A549 (cell line): Measurements from ENCODE around the gene RNF214. TPM values are rescaled to one million over a fixed set of nuclear protein-coding genes. Genes with fewer than 3 reads are reported as not detected.

Source experiments
- ATAC-seq, 2 experiments: fragments of 200-7000 bp in 1 of 2; fragments of >200 bp in 1 of 2; cut with Nextera tagmentation in 1 of 2; cut with Tn5 transposase in 1 of 2; 3 replicates each; pipeline versions ENCODE4 v1.8.0 to v1.9.1; 2018 to 2020; ENCODE audit warnings: mild to moderate bottlenecking in 1 of 2, moderate library complexity in 1 of 2
- CTCF ChIA-PET: fragments of 300-600 bp; sonication (Branson Sonifier 250); formaldehyde crosslinking; extraction: SDS; loops from one replicate; lab custom pipeline; 2021; ENCODE audit warnings: antibody characterized with exemption, inconsistent platforms; lab: Yijun Ruan, JAX
- POLR2A ChIA-PET: fragments of 350-600 bp; formaldehyde crosslinking; extraction: SDS; loops from one replicate; lab custom pipeline; 2021; ENCODE audit warnings: antibody characterized with exemption, inconsistent platforms; lab: Yijun Ruan, JAX
- DNase-seq, 2 experiments: peaks; one replicate each; pipeline versions ENCODE4 v3.0.0 to v3.0.0-alpha.2; 2011 to 2016; ENCODE audit warnings: low read depth in 1 of 2, low spot score in 1 of 2
- FAIRE-seq: peaks from 2 replicates; lab custom pipeline; 2011; peaks lifted over from hg19 to GRCh38; lab: Jason Lieb, UNC
- H3K27ac ChIP-seq, 2 experiments: fragments of >200 bp; sonication (Bioruptor Twin); formaldehyde crosslinking; 3 replicates each; pipeline ENCODE4 v1.5.1; 2016 to 2017
- H3K4me1 ChIP-seq: fragments of >200 bp; sonication (Bioruptor Twin); formaldehyde crosslinking; 3 replicates; pipeline ENCODE4 v1.6.1; 2016
- H3K4me2 ChIP-seq: fragments of >200 bp; sonication (Bioruptor Twin); formaldehyde crosslinking; 3 replicates; pipeline ENCODE4 v1.6.1; 2016
- H3K4me3 ChIP-seq: fragments of >200 bp; sonication (Bioruptor Twin); formaldehyde crosslinking; 3 replicates; pipeline ENCODE4 v1.5.1; 2016
- H3K9me3 ChIP-seq: fragments of >200 bp; sonication (Bioruptor Twin); formaldehyde crosslinking; 3 replicates; pipeline ENCODE4 v1.6.1; 2016
- CBX8 ChIP-seq: fragments of 200-600 bp; sonication (generic); IDR thresholded peaks from 2 replicates; pipeline ENCODE4 v1.6.1; 2016
- CEBPB ChIP-seq, 2 experiments: fragments of >200 bp in 1 of 2; sonication (Bioruptor Twin) in 1 of 2; formaldehyde crosslinking in 1 of 2; IDR thresholded peaks; 2 replicates each; pipeline ENCODE4 v1.6.1; 2012 to 2016
- EHF ChIP-seq: fragments of 250-450 bp; sonication (Bioruptor Pico); IDR thresholded peaks from 2 replicates; pipeline ENCODE4 v1.5.0; 2020; ENCODE audit warnings: mild to moderate bottlenecking
- EHMT2 ChIP-seq: fragments of 200-600 bp; sonication (generic); IDR thresholded peaks from 2 replicates; pipeline ENCODE4 v1.6.1; 2016; ENCODE audit warnings: antibody characterized with exemption, low read depth, mild to moderate bottlenecking, moderate library complexity
- ESRRA ChIP-seq: fragments of 150-350 bp; IDR thresholded peaks from 2 replicates; pipeline ENCODE4 v1.6.1; 2014; ENCODE audit warnings: mild to moderate bottlenecking, low read length, borderline replicate concordance
- FOSB ChIP-seq: fragments of 250-450 bp; sonication (Bioruptor Pico); IDR thresholded peaks from 2 replicates; pipeline ENCODE4 v1.5.0; 2020; ENCODE audit warnings: mild to moderate bottlenecking, moderate library complexity
- FOSL2 ChIP-seq, 2 experiments: fragments of 450-650 bp in 1 of 2; fragments of >200 bp in 1 of 2; sonication (Bioruptor Twin) in 1 of 2; formaldehyde crosslinking; IDR thresholded peaks; 2 replicates each; pipeline versions ENCODE4 v1.5.0 to v1.6.1; 2016 to 2020; ENCODE audit warnings: mild to moderate bottlenecking in 1 of 2, moderate library complexity in 1 of 2
- FOXS1 ChIP-seq: fragments of 250-450 bp; sonication (Bioruptor Pico); IDR thresholded peaks from 2 replicates; pipeline ENCODE4 v1.5.0; 2020; ENCODE audit warnings: mild to moderate bottlenecking, moderate library complexity
- GATA3 ChIP-seq: IDR thresholded peaks from 2 replicates; pipeline ENCODE4 v1.6.1; 2012; ENCODE audit warnings: borderline replicate concordance
- HOXA7 ChIP-seq: fragments of 250-450 bp; sonication (Bioruptor Pico); IDR thresholded peaks from 2 replicates; pipeline ENCODE4 v1.5.0; 2020; ENCODE audit warnings: mild to moderate bottlenecking, moderate library complexity
- JUN ChIP-seq, 2 experiments: fragments of >200 bp; sonication (Bioruptor Twin); formaldehyde crosslinking; IDR thresholded peaks; 2 replicates in 1 of 2; 3 replicates in 1 of 2; pipeline ENCODE4 v1.6.1; 2016 to 2017
- JUNB ChIP-seq: fragments of >200 bp; sonication (Bioruptor Twin); formaldehyde crosslinking; IDR thresholded peaks from 2 replicates; pipeline ENCODE4 v1.6.1; 2016
- KDM5A ChIP-seq: fragments of 200-600 bp; sonication (generic); IDR thresholded peaks from 2 replicates; pipeline ENCODE4 v1.6.1; 2016; ENCODE audit warnings: antibody characterized with exemption, mild to moderate bottlenecking
- MAZ ChIP-seq: fragments of 150-350 bp; IDR thresholded peaks from 2 replicates; pipeline ENCODE4 v1.6.1; 2014; ENCODE audit warnings: antibody characterized with exemption, low read depth, low read length, borderline replicate concordance
- NFE2L2 ChIP-seq: fragments of 150-350 bp; conservative IDR thresholded peaks from 2 replicates; pipeline ENCODE4 v1.6.1; 2014; ENCODE audit warnings: low read length
- NPAS2 ChIP-seq: fragments of 250-450 bp; sonication (Bioruptor Pico); IDR thresholded peaks from 2 replicates; pipeline ENCODE4 v1.8.0; 2022; ENCODE audit warnings: mild to moderate bottlenecking, moderate library complexity, borderline replicate concordance
- POLR2A ChIP-seq: IDR thresholded peaks from 2 replicates; pipeline ENCODE4 v1.6.1; 2012; ENCODE audit warnings: mild to moderate bottlenecking, low read length
- POLR2AphosphoS2 ChIP-seq: conservative IDR thresholded peaks from 2 replicates; pipeline ENCODE4 v1.6.1; 2012; ENCODE audit warnings: low read length, improper control_type of control experiment, inconsistent platforms
- RARB ChIP-seq: fragments of 250-450 bp; sonication (Bioruptor Pico); IDR thresholded peaks from 2 replicates; pipeline ENCODE4 v1.8.0; 2021; ENCODE audit warnings: mild to moderate bottlenecking, moderate library complexity
- RCOR1 ChIP-seq: fragments of 150-350 bp; IDR thresholded peaks from 2 replicates; pipeline ENCODE4 v1.6.1; 2014; ENCODE audit warnings: antibody characterized with exemption, low read length, low read depth
- RNF2 ChIP-seq: fragments of 200-600 bp; sonication (generic); IDR thresholded peaks from 2 replicates; pipeline ENCODE4 v1.6.1; 2016; ENCODE audit warnings: low read depth, mild to moderate bottlenecking, antibody characterized with exemption, moderate library complexity, borderline replicate concordance
- SMC3 ChIP-seq: fragments of >200 bp; sonication (Bioruptor Twin); formaldehyde crosslinking; IDR thresholded peaks from 3 replicates; pipeline ENCODE4 v1.6.1; 2018; ENCODE audit warnings: inconsistent platforms
- SREBF2 ChIP-seq: fragments of 450-650 bp; IDR thresholded peaks from 2 replicates; pipeline ENCODE4 v1.6.1; 2014; ENCODE audit warnings: mild to moderate bottlenecking, moderate library complexity
- TFCP2L1 ChIP-seq: fragments of 250-450 bp; sonication (Bioruptor Pico); IDR thresholded peaks from 2 replicates; pipeline ENCODE4 v1.5.0; 2021; ENCODE audit warnings: mild to moderate bottlenecking
- TP53 ChIP-seq: fragments of 250-450 bp; sonication (Bioruptor Pico); IDR thresholded peaks from 2 replicates; pipeline ENCODE4 v1.5.0; 2021; ENCODE audit warnings: mild to moderate bottlenecking, moderate library complexity
- ZFP36 ChIP-seq: fragments of 450-650 bp; IDR thresholded peaks from 2 replicates; pipeline ENCODE4 v1.6.1; 2014; ENCODE audit warnings: borderline replicate concordance; ENCODE audit not compliant: partially characterized antibody
- WGBS: methylation state at CpG from one replicate; pipeline ENCODE4 v1.1.6; 2017; ENCODE audit errors: missing lambda C conversion rate; 5-methylcytosine and 5-hydroxymethylcytosine counted together
- polyA plus RNA-seq, 4 experiments: library from polyadenylated mRNA; depleted of rRNA in 3 of 4; stranded (reverse); fragments of >200 nt; fragmentation: RNase III in 1 of 4; extraction: RNeasy Plus Mini Kit Qiagen cat#74134 plus additional on column Dnase treatment in 1 of 4; gene quantifications; 2 replicates in 3 of 4; 3 replicates in 1 of 4; pipeline ENCODE4 v1.2.3, GENCODE V29; 2011 to 2017
- TF ChIP-seq, protein P1 (sequence below): IDR thresholded peaks from 2 replicates; pipeline ENCODE4 v1.6.1; 2012; ENCODE audit warnings: low read depth, borderline replicate concordance
- TF ChIP-seq, protein P2 (sequence below): fragments of >200 bp; sonication (Bioruptor Twin); formaldehyde crosslinking; IDR thresholded peaks from 3 replicates; pipeline ENCODE4 v1.6.1; 2016
- TF ChIP-seq, protein P3 (sequence below): fragments of 450-650 bp; IDR thresholded peaks from 2 replicates; pipeline ENCODE4 v1.6.1; 2014; ENCODE audit warnings: antibody characterized with exemption
- TF ChIP-seq, protein P4 (sequence below): IDR thresholded peaks from 2 replicates; pipeline ENCODE4 v1.6.1; 2012

RNF214 gene
- polyA plus RNA-seq, 2 of the 4 experiments (the other 2 are of a cell fraction): 11.0 to 15.9 TPM

DNA sequence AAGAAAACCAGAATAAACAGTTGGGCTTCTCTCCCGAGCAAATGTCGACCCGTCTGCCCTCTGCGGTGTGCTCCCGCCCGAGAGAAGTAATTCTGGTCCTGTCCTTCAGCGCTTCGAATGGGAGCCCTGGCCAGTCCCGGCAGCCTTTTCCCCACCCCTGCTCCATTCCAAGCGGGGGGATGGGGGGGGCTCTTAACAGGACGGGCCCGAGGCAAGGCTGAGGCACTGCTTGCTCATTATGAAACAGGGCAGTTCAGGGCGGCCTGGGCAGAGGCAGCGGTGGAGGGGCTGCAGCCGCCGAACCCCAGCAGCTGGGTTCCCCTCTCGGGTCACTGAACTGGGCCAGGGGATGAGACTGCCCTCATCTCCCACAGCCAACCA is 67.8 kb downstream of the RNF214 start:
- Histone ChIP-seq H3K4me3 (no peak overlapping the region), H3K9me3 (no peaks in the 10 kb centered on the region), H3K4me2 (no peak overlapping the region), H3K27ac (no peak overlapping the region), H3K4me1 (peaks cover 6% of the 10 kb centered on the region; the same call in 1 of the 3 replicates)
- CTCF ChIA-PET: no interaction called here
- no peak for DNase-seq
- ATAC-seq: peak in 1 of 2 experiments; percentile 14; a peak in 1 of 6 replicates
- TF ChIP-seq TP53 (CRISPR knock-in tag): no peak
- TF ChIP-seq HOXA7 (CRISPR knock-in tag): no peak
- TF ChIP-seq, protein P1, sequence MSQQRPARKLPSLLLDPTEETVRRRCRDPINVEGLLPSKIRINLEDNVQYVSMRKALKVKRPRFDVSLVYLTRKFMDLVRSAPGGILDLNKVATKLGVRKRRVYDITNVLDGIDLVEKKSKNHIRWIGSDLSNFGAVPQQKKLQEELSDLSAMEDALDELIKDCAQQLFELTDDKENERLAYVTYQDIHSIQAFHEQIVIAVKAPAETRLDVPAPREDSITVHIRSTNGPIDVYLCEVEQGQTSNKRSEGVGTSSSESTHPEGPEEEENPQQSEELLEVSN: no peak
- TF ChIP-seq RCOR1: no peak
- TF ChIP-seq, protein P2, sequence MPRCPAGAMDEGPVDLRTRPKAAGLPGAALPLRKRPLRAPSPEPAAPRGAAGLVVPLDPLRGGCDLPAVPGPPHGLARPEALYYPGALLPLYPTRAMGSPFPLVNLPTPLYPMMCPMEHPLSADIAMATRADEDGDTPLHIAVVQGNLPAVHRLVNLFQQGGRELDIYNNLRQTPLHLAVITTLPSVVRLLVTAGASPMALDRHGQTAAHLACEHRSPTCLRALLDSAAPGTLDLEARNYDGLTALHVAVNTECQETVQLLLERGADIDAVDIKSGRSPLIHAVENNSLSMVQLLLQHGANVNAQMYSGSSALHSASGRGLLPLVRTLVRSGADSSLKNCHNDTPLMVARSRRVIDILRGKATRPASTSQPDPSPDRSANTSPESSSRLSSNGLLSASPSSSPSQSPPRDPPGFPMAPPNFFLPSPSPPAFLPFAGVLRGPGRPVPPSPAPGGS: no peak
- TF ChIP-seq SMC3: no peak
- TF ChIP-seq RNF2: no peak
- no peak for TF ChIP-seq ZFP36
- TF ChIP-seq EHF (CRISPR knock-in tag): no peak
- TF ChIP-seq JUNB: no peak
- TF ChIP-seq FOSL2 (IDR thresholded peaks at IDR 0.05): no peak
- no peak for TF ChIP-seq FOSL2 (CRISPR knock-in tag; IDR thresholded peaks at IDR 0.05)
- TF ChIP-seq FOXS1: no peak
- TF ChIP-seq CEBPB (IDR thresholded peaks at IDR 0.05): no peak
- no peak for TF ChIP-seq TFCP2L1 (CRISPR knock-in tag)
- TF ChIP-seq, protein P3, sequence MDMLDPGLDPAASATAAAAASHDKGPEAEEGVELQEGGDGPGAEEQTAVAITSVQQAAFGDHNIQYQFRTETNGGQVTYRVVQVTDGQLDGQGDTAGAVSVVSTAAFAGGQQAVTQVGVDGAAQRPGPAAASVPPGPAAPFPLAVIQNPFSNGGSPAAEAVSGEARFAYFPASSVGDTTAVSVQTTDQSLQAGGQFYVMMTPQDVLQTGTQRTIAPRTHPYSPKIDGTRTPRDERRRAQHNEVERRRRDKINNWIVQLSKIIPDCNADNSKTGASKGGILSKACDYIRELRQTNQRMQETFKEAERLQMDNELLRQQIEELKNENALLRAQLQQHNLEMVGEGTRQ: no peak
- no peak for TF ChIP-seq POLR2AphosphoS2
- 81% methylated on average over 10 of the region's 17 CpGs for whole genome bisulfite sequencing
- FAIRE-seq: no peak
- POLR2A ChIA-PET: no interaction called here

DNA sequence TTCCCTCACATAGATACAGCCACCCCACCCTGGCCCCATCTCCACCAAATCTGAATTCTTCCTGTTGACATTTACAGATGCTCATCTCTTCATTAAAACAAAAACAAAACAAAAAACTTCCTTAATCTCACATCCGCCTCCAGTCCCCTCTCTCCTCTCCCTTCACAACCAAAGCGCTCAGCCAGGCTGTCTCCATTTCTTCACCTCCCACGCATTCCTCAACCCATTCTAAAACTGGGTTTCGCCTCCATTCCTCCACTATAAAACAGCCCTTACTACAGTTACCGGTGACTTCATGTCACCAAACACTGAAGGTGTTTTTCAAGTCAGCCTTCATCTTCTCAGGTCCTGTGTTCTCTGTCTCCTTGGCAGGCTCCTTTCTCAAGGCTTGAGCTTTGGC is 68.3 kb downstream of the RNF214 start:
- DNase-seq (no peak), ATAC-seq (no peak)
- no peak overlapping the region for H3K27ac ChIP-seq
- ChIA-PET POLR2A (no interaction called here), CTCF (no interaction called here)
- WGBS: 93% methylated on average over 5 of the region's 5 CpGs
- TF ChIP-seq EHF (CRISPR knock-in tag) (no peak), SREBF2 (no peak), ESRRA (no peak), NFE2L2 (no peak), CBX8 (no peak), KDM5A (no peak), GATA3 (no peak), RARB (CRISPR knock-in tag) (no peak)
- TF ChIP-seq, protein P3: no peak
- TF ChIP-seq, all 56 proteins: peak for 0
- no peak overlapping the region for H3K4me3 ChIP-seq
- no peaks in the 10 kb centered on the region for H3K9me3 ChIP-seq
- no peak for FAIRE-seq
- peaks cover 6% of the 10 kb centered on the region; the same call in 1 of the 3 replicates for H3K4me1 ChIP-seq
- no peak overlapping the region for H3K4me2 ChIP-seq

DNA sequence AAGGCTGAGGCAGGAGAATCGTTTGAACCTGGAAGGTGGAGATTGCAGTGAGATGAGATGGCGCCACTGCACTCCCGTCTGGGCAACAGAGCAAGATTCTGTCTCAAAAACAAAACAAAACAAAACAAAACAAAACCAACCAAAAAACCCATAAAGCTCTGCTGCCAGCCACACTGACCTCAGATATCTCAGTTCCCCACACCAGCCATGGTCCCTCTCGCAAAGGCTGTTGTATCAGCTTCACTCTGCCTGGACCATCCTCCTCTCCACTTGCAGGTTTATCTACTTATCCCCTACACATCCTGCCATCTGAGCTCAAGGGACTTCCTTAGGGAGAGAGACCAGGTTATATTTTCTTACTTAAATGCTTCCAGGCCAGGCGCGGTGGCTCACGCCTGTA is 69.8 kb downstream of the RNF214 start:
- H3K4me3 ChIP-seq: no peak overlapping the region
- no peak overlapping the region for H3K4me2 ChIP-seq
- TF ChIP-seq GATA3 (no peak), JUN (IDR thresholded peaks at IDR 0.05) (no peak), FOSB (CRISPR knock-in tag) (no peak), MAZ (no peak), NPAS2 (CRISPR knock-in tag) (no peak), ZFP36 (no peak), TFCP2L1 (CRISPR knock-in tag) (no peak), EHMT2 (no peak), ESRRA (no peak), CEBPB (IDR thresholded peaks at IDR 0.05) (no peak), POLR2A (no peak)
- TF ChIP-seq, protein P4, sequence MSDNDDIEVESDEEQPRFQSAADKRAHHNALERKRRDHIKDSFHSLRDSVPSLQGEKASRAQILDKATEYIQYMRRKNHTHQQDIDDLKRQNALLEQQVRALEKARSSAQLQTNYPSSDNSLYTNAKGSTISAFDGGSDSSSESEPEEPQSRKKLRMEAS: no peak
- no peak for ATAC-seq
- 90% methylated on average over 7 of the region's 7 CpGs for WGBS
- no peak for FAIRE-seq
- DNase-seq: no peak
- CTCF ChIA-PET: interaction anchor here (1.4 kb wide), 1 partner anchor 12 kb away, joined by 3 read pairs; the partner anchor contains the start of gene BACE1-AS
- POLR2A ChIA-PET: no interaction called here
- H3K9me3 ChIP-seq: no peaks in the 10 kb centered on the region
- H3K4me1 ChIP-seq: peaks cover 6% of the 10 kb centered on the region; the same call in 1 of the 3 replicates
- no peak overlapping the region for H3K27ac ChIP-seq
